ENCODE measurements around the gene GRM8. TPM values are rescaled to one million over a fixed set of nuclear protein-coding genes. Genes with fewer than 3 reads are reported as not detected.
A peak's percentile ranks its signal among the peaks of the same experiment; 100 is the strongest.

The GRM8 gene
- polyA plus RNA-seq, 1 donor from 2014 or later: 1.5 TPM

DNA sequence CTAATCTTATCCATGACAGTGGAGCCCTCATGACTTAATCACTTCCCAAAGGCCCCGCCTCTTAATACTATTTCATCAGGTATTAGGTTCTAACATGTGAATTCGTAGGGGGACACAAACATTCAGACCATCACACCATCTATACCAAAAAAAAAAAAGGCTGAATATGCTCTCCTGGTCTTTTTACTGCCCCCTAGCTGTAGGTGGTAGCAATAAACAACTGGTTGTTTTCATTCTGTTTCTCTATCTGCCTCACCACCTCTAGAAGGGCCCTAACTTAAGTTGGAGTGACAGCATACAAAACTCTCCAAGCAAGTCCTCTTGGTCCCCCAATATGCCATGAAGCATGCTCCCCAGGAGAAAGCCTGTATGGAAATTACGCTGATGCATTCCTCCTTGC, 94.1 kb downstream of the GRM8 start:
- Histone ChIP-seq H3K9me3 (ENCODE audit: low read length) (no peaks in the 10 kb centered on the region), H2AFZ (ENCODE audit: low read depth, low read length) (no peak overlapping the region), H3F3A (ENCODE audit: insufficient read depth, low read length, poor library complexity, severe bottlenecking) (no peaks in the 10 kb centered on the region), H3K4me3 (ENCODE audit: low read length) (no peak overlapping the region), H3K79me2 (replicated peaks; ENCODE audit: insufficient read depth, low read length) (no peaks in the 10 kb centered on the region), H4K20me1 (ENCODE audit: insufficient read depth) (no peaks in the 10 kb centered on the region), H3K4me2 (ENCODE audit: low read length) (no peak overlapping the region), H3K9ac (ENCODE audit: low read length) (no peak overlapping the region), H3K36me3 (ENCODE audit: insufficient read depth, low read length) (no peaks in the 10 kb centered on the region), H3K27me3 (ENCODE audit: insufficient read depth, low read depth, low read length) (no peaks in the 10 kb centered on the region), H3K27ac (ENCODE audit: low read length) (no peak overlapping the region), H3K9me2 (ENCODE audit: insufficient read depth, low read length) (no peaks in the 10 kb centered on the region)
- TF ChIP-seq, protein P1, sequence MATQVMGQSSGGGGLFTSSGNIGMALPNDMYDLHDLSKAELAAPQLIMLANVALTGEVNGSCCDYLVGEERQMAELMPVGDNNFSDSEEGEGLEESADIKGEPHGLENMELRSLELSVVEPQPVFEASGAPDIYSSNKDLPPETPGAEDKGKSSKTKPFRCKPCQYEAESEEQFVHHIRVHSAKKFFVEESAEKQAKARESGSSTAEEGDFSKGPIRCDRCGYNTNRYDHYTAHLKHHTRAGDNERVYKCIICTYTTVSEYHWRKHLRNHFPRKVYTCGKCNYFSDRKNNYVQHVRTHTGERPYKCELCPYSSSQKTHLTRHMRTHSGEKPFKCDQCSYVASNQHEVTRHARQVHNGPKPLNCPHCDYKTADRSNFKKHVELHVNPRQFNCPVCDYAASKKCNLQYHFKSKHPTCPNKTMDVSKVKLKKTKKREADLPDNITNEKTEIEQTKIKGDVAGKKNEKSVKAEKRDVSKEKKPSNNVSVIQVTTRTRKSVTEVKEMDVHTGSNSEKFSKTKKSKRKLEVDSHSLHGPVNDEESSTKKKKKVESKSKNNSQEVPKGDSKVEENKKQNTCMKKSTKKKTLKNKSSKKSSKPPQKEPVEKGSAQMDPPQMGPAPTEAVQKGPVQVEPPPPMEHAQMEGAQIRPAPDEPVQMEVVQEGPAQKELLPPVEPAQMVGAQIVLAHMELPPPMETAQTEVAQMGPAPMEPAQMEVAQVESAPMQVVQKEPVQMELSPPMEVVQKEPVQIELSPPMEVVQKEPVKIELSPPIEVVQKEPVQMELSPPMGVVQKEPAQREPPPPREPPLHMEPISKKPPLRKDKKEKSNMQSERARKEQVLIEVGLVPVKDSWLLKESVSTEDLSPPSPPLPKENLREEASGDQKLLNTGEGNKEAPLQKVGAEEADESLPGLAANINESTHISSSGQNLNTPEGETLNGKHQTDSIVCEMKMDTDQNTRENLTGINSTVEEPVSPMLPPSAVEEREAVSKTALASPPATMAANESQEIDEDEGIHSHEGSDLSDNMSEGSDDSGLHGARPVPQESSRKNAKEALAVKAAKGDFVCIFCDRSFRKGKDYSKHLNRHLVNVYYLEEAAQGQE (IDR thresholded peaks at IDR 0.05; ENCODE audit: borderline replicate concordance): no peak

- Histone ChIP-seq H3F3A (ENCODE audit: insufficient read depth, low read length, poor library complexity, severe bottlenecking) (no peaks in the 10 kb centered on the region), H3K79me2 (replicated peaks; ENCODE audit: insufficient read depth, low read length) (no peaks in the 10 kb centered on the region), H4K20me1 (ENCODE audit: insufficient read depth) (no peaks in the 10 kb centered on the region), H3K9me3 (ENCODE audit: low read length) (no peaks in the 10 kb centered on the region), H3K4me3 (ENCODE audit: low read length) (no peak overlapping the region), H3K4me2 (ENCODE audit: low read length) (no peak overlapping the region), H3K36me3 (ENCODE audit: insufficient read depth, low read length) (no peaks in the 10 kb centered on the region), H3K27me3 (ENCODE audit: insufficient read depth, low read depth, low read length) (no peaks in the 10 kb centered on the region), H3K9me2 (ENCODE audit: insufficient read depth, low read length) (no peaks in the 10 kb centered on the region), H3K27ac (ENCODE audit: low read length) (no peak overlapping the region), H3K9ac (ENCODE audit: low read length) (no peak overlapping the region), H2AFZ (ENCODE audit: low read depth, low read length) (no peak overlapping the region)
- TF ChIP-seq EP300 (conservative IDR thresholded peaks at IDR 0.05; ENCODE audit: poor library complexity, severe bottlenecking): peak; percentile 51
- TF ChIP-seq, protein P1 (IDR thresholded peaks at IDR 0.05; ENCODE audit: borderline replicate concordance): no peak
- no peak for TF ChIP-seq SMC3 (conservative IDR thresholded peaks at IDR 0.05; ENCODE audit: poor library complexity)
- TF ChIP-seq CTCF (IDR thresholded peaks at IDR 0.05; ENCODE audit: poor library complexity, severe bottlenecking): no peak
- no peak for TF ChIP-seq RAD21 (conservative IDR thresholded peaks at IDR 0.05)
- no peak for TF ChIP-seq EZH2 (IDR thresholded peaks at IDR 0.05; ENCODE audit: borderline replicate concordance, insufficient read depth, low read length, poor library complexity, severe bottlenecking)
- no peak for TF ChIP-seq TAF1 (IDR thresholded peaks at IDR 0.05; ENCODE audit: low read depth)
- peak; percentile 67 for TF ChIP-seq POLR2AphosphoS5 (IDR thresholded peaks at IDR 0.05)
- no peak for TF ChIP-seq MXI1 (conservative IDR thresholded peaks at IDR 0.05; ENCODE audit: poor library complexity, severe bottlenecking)
These were observed 97.8 kb downstream of the GRM8 start for GRCh38 chr7:127154958-127155357.

Data from neural cell (in vitro differentiated cells).